Heart left ventricle (tissue), 16 donors: ENCODE results near the gene ITIH6. TPM values are rescaled to one million over a fixed set of nuclear protein-coding genes. Genes with fewer than 3 reads are reported as not detected.
"Not testable (repeated sequence)": the region's sequence is repeated elsewhere in the genome, so short reads cannot be mapped to it uniquely, and the experiment has no call there.

Source experiments
- ATAC-seq, 4 donors: fragments of 200-7000 bp; cut with Tn5 transposase; one replicate each; pipeline ENCODE4 v1.9.1; 2020 to 2022; ENCODE audit warnings: moderate library complexity in 4 of 4, mild to moderate bottlenecking in 3 of 4, moderate number of reproducible peaks in 1 of 4
- DNase-seq, 5 donors: peaks; one replicate each; pipeline ENCODE4 v3.0.0-alpha.2; 2020
- H3K27ac ChIP-seq, 12 donors: fragments of 200-600 bp; sonication (generic) in 4 of 12; one replicate each; pipeline versions ENCODE4 v1.5.0 to v1.8.0; 2016 to 2022; ENCODE audit warnings: mild to moderate bottlenecking in 2 of 12
- H3K27me3 ChIP-seq, 9 donors: fragments of 200-600 bp; sonication (generic) in 2 of 9; one replicate each; pipeline versions ENCODE4 v1.5.1 to v1.8.0; 2016 to 2022; ENCODE audit warnings: mild to moderate bottlenecking in 3 of 9
- H3K36me3 ChIP-seq, 9 donors: fragments of 200-600 bp; sonication (generic) in 2 of 9; one replicate each; pipeline versions ENCODE4 v1.5.0 to v1.8.0; 2018 to 2022; ENCODE audit warnings: mild to moderate bottlenecking in 2 of 9
- H3K4me1 ChIP-seq, 12 donors: fragments of 200-600 bp; sonication (generic) in 4 of 12; one replicate each; pipeline versions ENCODE4 v1.5.0 to v1.8.0; 2016 to 2022; ENCODE audit warnings: mild to moderate bottlenecking in 3 of 12
- H3K4me3 ChIP-seq, 12 donors: fragments of 200-600 bp; sonication (generic) in 4 of 12; one replicate each; pipeline versions ENCODE4 v1.5.0 to v1.8.0; 2017 to 2022; ENCODE audit warnings: mild to moderate bottlenecking in 9 of 12, moderate library complexity in 4 of 12
- H3K9me3 ChIP-seq, 12 donors: fragments of 200-600 bp; sonication (generic) in 4 of 12; one replicate each; pipeline versions ENCODE4 v1.5.0 to v1.8.0; 2016 to 2022; ENCODE audit warnings: mild to moderate bottlenecking in 1 of 12
- CTCF ChIP-seq, 12 donors: fragments of 200-600 bp; sonication (generic) in 4 of 12; IDR thresholded peaks; one replicate each; pipeline versions ENCODE4 v1.5.0 to v1.8.0; 2018 to 2022; ENCODE audit warnings: antibody characterized with exemption in 12 of 12, mild to moderate bottlenecking in 5 of 12
- POLR2A ChIP-seq, 2 donors: fragments of 450-650 bp; IDR thresholded peaks; one replicate each; pipeline ENCODE4 v1.6.1; 2017; ENCODE audit warnings: antibody characterized with exemption in 2 of 2, mild to moderate bottlenecking in 2 of 2, moderate library complexity in 2 of 2
- WGBS, 4 donors: extraction: QIAGEN DNeasy Blood & Tissue Kit in 2 of 4; methylation state at CpG; one replicate each; pipeline versions ENCODE4 v1.1.5 to v1.1.7; 2013 to 2018; 5-methylcytosine and 5-hydroxymethylcytosine counted together
- intact Hi-C, 10 donors: fragments of 100-400 bp; cut with DNase I; formaldehyde crosslinking; loops; one replicate each; pipeline versions ENCODE4 v1.11.1 to v1.14.2; 2022
- long read RNA-seq, 3 donors: library from polyadenylated mRNA; unstranded; transcript quantifications; one replicate each; pipeline ENCODE4 v2.0.0, GENCODE V29; 2020 to 2021
- polyA plus RNA-seq, 2 donors: library from polyadenylated mRNA; stranded (reverse); fragments of 200-250 nt; gene quantifications; one replicate each; pipeline ENCODE4 v1.2.3, GENCODE V29; 2013
- total RNA-seq, 9 donors: library from RNA; depleted of rRNA in 2 of 9; stranded (reverse); fragments of >200 nt in 2 of 9; fragmentation: NEBNext Ultra II Directional in 3 of 9; extraction: Animal tissue kit (Norgen Biotek cat#: 25700) in 3 of 9; gene quantifications; one replicate each; pipeline versions ENCODE4 v1.1.0 to v1.2.4, GENCODE V29; 2016 to 2023
- donor health status: ischemic (EF 13 %, LVEDD 7.1; RV severe dilation, severe dysfunction).
- donor health status: healthy with polysubstance abuse.
- donor health status: DM: no; HTN: yes; CAD: no.
- donor health status: DM: no; HTN: no; CAD: no.
- donor health status: ischemic (EF 25% LVEDD 6.9; RV normal size, moderate dysfunction).
- donor health status: ischemic (EF 25% LVEDD 5.7; RV mildly dilated, moderate dysfunction).
- donor health status: healthy.
- donor health status: DM: yes; HTN: yes; CAD: no.
- donor health status: ischemic (EF 35%, LVEDD 5.7; RV mildly dilated, moderate dysfunction).
- donor health status: nonischemic (EF 11% LVEDD 7.7; RV severe dilation, severe dysfunction).
- donor health status: DM: yes; HTN: yes; CAD: no.
- donor health status: PGD.
- donor health status: ischemic (EF 29% LVEDD 5.4; RV normal size, mild dysfunction).
- donor health status: nonischemic (EF 23%, LVEDD 6.1; RV moderate dilation, normal function).

The ITIH6 gene
- total RNA-seq (not detected), polyA plus RNA-seq (not detected)
- long read RNA-seq, donor 1, result 0 reads
- long read RNA-seq, donor 2, result 0 reads
- long read RNA-seq, donor 3, result 0 reads

DNA sequence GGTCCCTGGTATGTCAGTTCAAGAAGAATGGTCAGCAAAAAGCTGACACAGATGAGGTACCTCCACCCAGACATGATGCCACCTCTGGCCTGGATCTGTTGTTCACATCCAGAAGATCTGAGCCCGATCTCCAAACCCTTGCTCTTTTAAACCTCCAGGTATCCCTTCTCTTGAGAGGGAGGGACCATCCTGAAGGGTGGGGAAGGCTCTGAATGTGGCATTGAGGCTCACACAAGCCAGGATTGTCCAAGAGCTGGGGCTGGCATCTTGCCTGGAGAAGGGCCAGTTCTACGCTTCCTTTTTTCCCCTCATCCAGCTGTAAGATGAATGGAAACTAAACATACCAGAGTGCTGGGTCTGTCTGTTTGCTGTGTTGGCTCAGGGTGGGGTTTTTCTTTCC lies at the start of gene ITIH6:
ITIH6 (minus strand) TSS at position 119 of the 400 bp plus-strand sequence; CDS start at position 74, 45 bp downstream.
- Histone ChIP-seq H3K27me3 (peaks cover 0 to 2% (median 0%) of the 10 kb centered on the region in 9 donors), H3K4me3 (no peak within 1 kb of the TSS), H3K9me3 (no peaks in the 10 kb centered on the region), H3K4me1 (no peaks in the 10 kb centered on the region), H3K36me3 (no peaks in the 10 kb centered on the region), H3K27ac (no peak within 1 kb of the TSS)
- no peak for DNase-seq
- intact Hi-C loops, result no loop called here
- 73 to 81% (median 75%) methylated on average over 2 of the region's 2 CpGs for WGBS, 4 donors
- ATAC-seq, result no peak
- TF ChIP-seq CTCF (IDR thresholded peaks at IDR 0.05) (no peak), POLR2A (IDR thresholded peaks at IDR 0.05) (no peak)

GRCh38 chrX:54847700-54848099 lies 49.6 kb upstream of the ITIH6 start:
- ATAC-seq, H3K9me3 ChIP-seq, H3K36me3 ChIP-seq, intact Hi-C loops, H3K4me3 ChIP-seq, H3K27ac ChIP-seq, H3K27me3 ChIP-seq, DNase-seq, H3K4me1 ChIP-seq: not testable (repeated sequence)
- WGBS, 4 donors, result 40 to 89% (median 81%) methylated on average over 2 of the region's 2 CpGs

DNA sequence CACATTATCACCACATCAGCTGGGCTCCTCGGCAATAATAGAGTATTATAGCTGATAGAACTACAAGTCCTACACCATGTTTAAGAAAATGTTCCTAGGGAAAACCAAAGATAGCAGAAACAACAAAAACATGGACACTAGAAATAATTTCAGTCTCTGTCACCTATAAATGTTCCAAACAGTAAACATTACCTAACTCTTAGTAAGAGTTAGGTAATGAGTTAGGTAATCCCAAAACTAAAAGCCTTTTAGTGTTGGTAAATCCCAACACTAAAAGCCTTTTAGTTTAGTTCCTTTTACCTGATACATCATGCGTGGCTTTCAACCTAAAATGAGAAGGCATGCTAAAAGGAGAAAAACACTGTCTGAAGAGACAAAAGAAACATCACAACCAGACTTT lies 45.0 kb upstream of the ITIH6 start:
- Histone ChIP-seq H3K27me3 (peaks cover 0 to 6% (median 0%) of the 10 kb centered on the region in 9 donors), H3K36me3 (no peaks in the 10 kb centered on the region), H3K9me3 (no peaks in the 10 kb centered on the region), H3K27ac (no peak overlapping the region), H3K4me3 (no peak overlapping the region), H3K4me1 (no peaks in the 10 kb centered on the region)
- no peak for DNase-seq
- intact Hi-C loops, result no loop called here
- TF ChIP-seq CTCF (IDR thresholded peaks at IDR 0.05), result no peak
- TF ChIP-seq POLR2A (IDR thresholded peaks at IDR 0.05), result no peak
- WGBS, 4 donors, result 64 to 92% (median 81%) methylated on average over 2 of the region's 2 CpGs
- no peak for ATAC-seq

DNA sequence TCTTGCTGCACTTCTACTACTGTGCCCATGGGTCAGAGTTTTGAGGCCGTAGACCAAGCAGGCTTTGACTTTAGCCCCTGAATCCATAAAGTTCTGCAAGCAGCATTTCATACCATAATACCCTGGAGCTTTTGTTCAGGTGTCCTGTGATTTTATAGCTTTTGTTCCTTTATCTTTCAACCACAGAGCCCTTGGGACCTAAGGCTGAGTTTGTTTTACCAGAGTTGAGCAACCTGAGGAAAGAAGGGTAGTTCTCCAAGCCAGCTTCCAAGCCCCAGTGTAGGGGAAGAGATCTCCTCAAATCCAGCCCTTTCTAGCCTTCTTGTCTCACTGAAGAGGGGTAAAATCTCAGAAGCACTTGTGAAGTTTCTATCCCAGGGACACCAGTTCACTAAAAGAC lies 44.6 kb upstream of the ITIH6 start:
- no peaks in the 10 kb centered on the region for H3K36me3 ChIP-seq
- no peak overlapping the region for H3K4me3 ChIP-seq
- H3K27ac ChIP-seq, result no peak overlapping the region
- ATAC-seq (no peak), DNase-seq (no peak)
- TF ChIP-seq CTCF (IDR thresholded peaks at IDR 0.05) (no peak), POLR2A (IDR thresholded peaks at IDR 0.05) (no peak)
- peaks cover 0 to 6% (median 0%) of the 10 kb centered on the region in 9 donors for H3K27me3 ChIP-seq
- whole genome bisulfite sequencing, 4 donors, result 50 to 95% (median 80%) methylated on average over 1 of the region's 1 CpG
- intact Hi-C loops, result no loop called here
- no peaks in the 10 kb centered on the region for H3K4me1 ChIP-seq
- H3K9me3 ChIP-seq, result no peaks in the 10 kb centered on the region

- intact Hi-C loops, H3K4me1 ChIP-seq, H3K27ac ChIP-seq, H3K9me3 ChIP-seq, H3K27me3 ChIP-seq, DNase-seq, H3K4me3 ChIP-seq, H3K36me3 ChIP-seq: not testable (repeated sequence)
- WGBS, 4 donors, result 8 to 28% (median 23%) methylated on average over 2 of the region's 3 CpGs
- peak in 1 of 4 donors; percentile 37 for ATAC-seq
These were observed 43.3 kb upstream of the ITIH6 start for GRCh38 chrX:54841184-54841874.
